Epithelial cell of proximal tubule (primary cell): ENCODE results near the gene CFAP65. TPM values are rescaled to one million over a fixed set of nuclear protein-coding genes. Genes with fewer than 3 reads are reported as not detected.

Experiments
- DNase-seq: peaks from one replicate; pipeline ENCODE4 v3.0.0-alpha.2; 2011; ENCODE audit warnings: low read depth
- H3K4me3 ChIP-seq: 2 replicates; pipeline ENCODE4 v1.5.1; 2011; ENCODE audit warnings: low read depth, mild to moderate bottlenecking, low read length
- CTCF ChIP-seq: conservative IDR thresholded peaks from 2 replicates; pipeline ENCODE4 v1.5.1; 2012; ENCODE audit warnings: low read depth, mild to moderate bottlenecking, low read length
- total RNA-seq: library from RNA; depleted of rRNA; stranded (reverse); fragments of >200 nt; gene quantifications from 2 replicates; pipeline ENCODE4 v1.2.3, GENCODE V29; 2015

CFAP65 gene
- total RNA-seq, 1 donor from 2014 or later, result 1.1 TPM

DNA sequence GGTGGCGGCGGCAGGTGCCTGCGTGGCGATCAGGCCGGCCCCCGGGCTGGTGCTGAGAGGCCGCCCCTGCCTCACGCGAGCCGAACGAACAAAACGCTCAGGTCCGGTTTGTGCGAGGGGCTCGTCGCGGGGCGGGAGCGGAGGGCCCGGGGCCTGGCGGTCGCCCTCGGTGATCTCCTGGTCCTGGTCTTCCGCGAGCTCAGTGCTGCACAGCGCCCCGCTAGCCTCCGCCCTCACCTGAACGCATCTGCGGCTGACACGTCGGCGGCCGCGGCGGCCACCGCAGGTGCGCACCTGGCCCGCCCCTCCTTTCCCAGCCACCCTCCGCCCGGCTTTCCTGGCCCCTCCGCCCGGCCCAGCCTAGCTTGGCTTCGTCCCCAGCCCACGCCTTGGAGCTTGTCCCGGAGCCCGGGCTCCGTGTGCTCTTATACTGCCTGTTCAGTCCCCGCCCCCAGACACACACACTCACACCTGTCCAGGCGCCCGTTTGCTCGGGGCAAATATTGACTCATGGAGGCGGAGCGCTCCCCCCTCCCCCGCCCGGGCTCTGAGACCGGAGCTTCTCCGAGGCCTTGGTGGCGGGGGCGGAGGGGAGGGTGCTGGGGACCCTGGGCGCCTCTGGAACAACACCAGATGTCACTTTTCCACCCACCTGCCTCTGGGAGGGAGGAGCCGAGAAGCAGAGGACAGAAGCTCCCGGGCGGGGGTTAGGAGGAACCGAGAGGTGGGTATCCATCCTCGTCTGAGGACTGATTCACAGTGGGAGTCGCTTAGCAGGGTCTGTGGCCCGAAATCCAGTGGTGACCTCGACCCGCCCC lies 39.5 kb downstream of the CFAP65 start:
- DNase-seq, result no peak
- H3K4me3 ChIP-seq, result no peak overlapping the region
- no peak for TF ChIP-seq CTCF

- no peak overlapping the region for H3K4me3 ChIP-seq
- no peak for DNase-seq
- TF ChIP-seq CTCF, result no peak
Measured at GRCh38 chr2:219001100-219001576, 40.2 kb downstream of the CFAP65 start.

DNA sequence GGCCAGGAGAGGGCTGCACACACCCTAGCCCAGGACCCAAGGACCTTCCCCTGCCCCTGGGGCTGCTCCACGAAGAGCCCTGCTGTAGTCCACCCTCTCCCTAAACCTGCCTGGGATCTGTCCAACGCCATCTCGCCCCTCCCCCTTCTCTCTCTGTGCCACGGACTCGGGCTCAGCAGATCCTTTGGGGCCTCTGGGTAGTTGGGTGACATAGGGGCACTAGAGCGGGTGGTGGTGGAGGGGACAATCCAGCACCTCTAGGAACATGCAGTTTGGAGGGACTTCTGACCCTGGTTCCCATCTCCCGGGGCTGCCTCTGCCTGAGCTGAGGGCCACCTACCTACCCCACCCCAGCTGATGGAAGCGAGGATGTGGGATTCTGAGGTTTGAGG lies 40.8 kb downstream of the CFAP65 start:
- no peak overlapping the region for H3K4me3 ChIP-seq
- DNase-seq, result no peak
- no peak for TF ChIP-seq CTCF

- H3K4me3 ChIP-seq, result no peak overlapping the region
- DNase-seq, result no peak
- no peak for TF ChIP-seq CTCF
Measured at GRCh38 chr2:218999881-219000568, 41.3 kb downstream of the CFAP65 start.

DNA sequence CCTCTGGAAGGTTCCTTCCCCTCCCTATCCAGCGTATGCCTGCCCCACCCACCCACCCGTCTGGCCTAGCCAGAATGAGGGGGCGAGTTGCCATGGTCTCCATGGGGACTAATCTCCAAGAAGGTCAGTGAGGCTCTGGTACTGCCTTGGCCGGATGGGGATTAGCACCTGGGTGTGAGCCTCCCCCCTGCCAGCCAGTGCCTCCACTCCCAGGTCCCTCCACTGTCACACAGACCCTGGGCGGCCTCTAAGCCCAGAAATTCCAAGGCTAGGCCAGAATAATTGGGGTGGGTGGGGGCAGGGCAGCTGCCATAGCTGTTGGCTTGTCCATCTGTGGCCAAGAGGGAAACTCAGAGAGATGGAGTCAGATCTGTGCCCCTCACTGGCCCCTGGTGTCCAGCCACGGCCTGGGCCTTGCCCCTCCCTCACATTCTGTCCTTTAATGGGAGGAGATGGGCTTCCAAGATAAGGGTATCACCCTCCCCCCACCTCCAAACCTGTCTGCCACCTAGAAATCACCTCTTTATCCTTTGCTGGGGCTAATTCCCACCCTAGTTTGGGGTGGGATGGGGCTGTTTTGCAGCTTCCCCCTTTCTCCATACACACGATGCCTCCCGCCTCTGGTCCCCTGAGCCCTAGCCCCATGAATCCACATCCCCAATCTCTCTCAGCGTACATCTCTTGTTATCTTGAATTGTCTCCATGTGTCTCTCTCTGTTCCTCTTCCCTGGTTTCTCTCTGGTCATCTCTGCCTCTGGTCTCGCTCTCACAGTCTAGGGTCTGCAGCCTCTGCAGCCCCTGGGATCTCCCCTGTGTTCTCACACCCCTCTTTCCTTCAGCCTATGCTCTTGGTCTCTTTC lies 42.1 kb downstream of the CFAP65 start:
- no peak overlapping the region for H3K4me3 ChIP-seq
- DNase-seq, result no peak
- no peak for TF ChIP-seq CTCF

GRCh38 chr2:218998414-218999002 lies 42.8 kb downstream of the CFAP65 start:
- DNase-seq, result no peak
- TF ChIP-seq CTCF, result no peak
- no peak overlapping the region for H3K4me3 ChIP-seq
